Measurements from ENCODE around the gene ARID1B. TPM values are rescaled to one million over a fixed set of nuclear protein-coding genes. Genes with fewer than 3 reads are reported as not detected.

Gene ARID1B
- total RNA-seq, 1 experiment from 2014 or later = 35.6 TPM

GRCh38 chr6:156735751-156736150 is 41.4 kb upstream of the ARID1B start:
- no TSS peak for BruUV-seq (replicated peaks)
- CTCF ChIA-PET = no interaction called here
- H3K4me1 ChIP-seq (ENCODE audit: control insufficient read depth in 1 of 2, insufficient read depth in 2 of 2, low read length in 2 of 2) = peaks cover 0 to 13% of the 10 kb centered on the region in 2 experiments; a peak in 2 of 4 replicates
- H3K9me2 ChIP-seq (ENCODE audit: insufficient read depth) = no peaks in the 10 kb centered on the region
- no peaks in the 10 kb centered on the region for H4K20me1 ChIP-seq (ENCODE audit: insufficient read depth)
- intact Hi-C loops (cut with micrococcal nuclease) = no loop called here
- peaks cover 6 to 8% of the 10 kb centered on the region in 2 experiments; a peak in 2 of 4 replicates for H3K9me3 ChIP-seq (ENCODE audit: control insufficient read depth in 1 of 2, insufficient read depth in 1 of 2, low read depth in 1 of 2, low read length in 2 of 2)
- no peak overlapping the region for H3K27ac ChIP-seq (ENCODE audit: low read depth, low read length)
- no peak for ATAC-seq
- no peaks in the 10 kb centered on the region for H3K79me2 ChIP-seq (ENCODE audit: insufficient read depth, low read length)
- no peaks in the 10 kb centered on the region for H3K36me3 ChIP-seq (ENCODE audit: control insufficient read depth in 1 of 2, insufficient read depth in 2 of 2, low read length in 2 of 2)
- POLR2A ChIA-PET = no interaction called here
- DNase-seq (ENCODE audit: low read depth, low spot score) = no peak
- H3K27me3 ChIP-seq (ENCODE audit: insufficient read depth, low read length) = no peaks in the 10 kb centered on the region
- H3K9ac ChIP-seq (ENCODE audit: low read length) = no peak overlapping the region
- H3K4me3 ChIP-seq (replicated peaks in 1 of 2; ENCODE audit: low read depth in 1 of 2, low read length in 2 of 2) = no peak overlapping the region
- RAD21 ChIA-PET (ENCODE audit: low non-redundant PET in 1 of 2, low total read pairs in 2 of 2, uncharacterized antibody in 2 of 2, unreplicated experiment in 2 of 2) = no interaction called here
- TF ChIP-seq, protein P1, sequence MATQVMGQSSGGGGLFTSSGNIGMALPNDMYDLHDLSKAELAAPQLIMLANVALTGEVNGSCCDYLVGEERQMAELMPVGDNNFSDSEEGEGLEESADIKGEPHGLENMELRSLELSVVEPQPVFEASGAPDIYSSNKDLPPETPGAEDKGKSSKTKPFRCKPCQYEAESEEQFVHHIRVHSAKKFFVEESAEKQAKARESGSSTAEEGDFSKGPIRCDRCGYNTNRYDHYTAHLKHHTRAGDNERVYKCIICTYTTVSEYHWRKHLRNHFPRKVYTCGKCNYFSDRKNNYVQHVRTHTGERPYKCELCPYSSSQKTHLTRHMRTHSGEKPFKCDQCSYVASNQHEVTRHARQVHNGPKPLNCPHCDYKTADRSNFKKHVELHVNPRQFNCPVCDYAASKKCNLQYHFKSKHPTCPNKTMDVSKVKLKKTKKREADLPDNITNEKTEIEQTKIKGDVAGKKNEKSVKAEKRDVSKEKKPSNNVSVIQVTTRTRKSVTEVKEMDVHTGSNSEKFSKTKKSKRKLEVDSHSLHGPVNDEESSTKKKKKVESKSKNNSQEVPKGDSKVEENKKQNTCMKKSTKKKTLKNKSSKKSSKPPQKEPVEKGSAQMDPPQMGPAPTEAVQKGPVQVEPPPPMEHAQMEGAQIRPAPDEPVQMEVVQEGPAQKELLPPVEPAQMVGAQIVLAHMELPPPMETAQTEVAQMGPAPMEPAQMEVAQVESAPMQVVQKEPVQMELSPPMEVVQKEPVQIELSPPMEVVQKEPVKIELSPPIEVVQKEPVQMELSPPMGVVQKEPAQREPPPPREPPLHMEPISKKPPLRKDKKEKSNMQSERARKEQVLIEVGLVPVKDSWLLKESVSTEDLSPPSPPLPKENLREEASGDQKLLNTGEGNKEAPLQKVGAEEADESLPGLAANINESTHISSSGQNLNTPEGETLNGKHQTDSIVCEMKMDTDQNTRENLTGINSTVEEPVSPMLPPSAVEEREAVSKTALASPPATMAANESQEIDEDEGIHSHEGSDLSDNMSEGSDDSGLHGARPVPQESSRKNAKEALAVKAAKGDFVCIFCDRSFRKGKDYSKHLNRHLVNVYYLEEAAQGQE (IDR thresholded peaks at IDR 0.05; ENCODE audit: low read depth) = no peak
- TF ChIP-seq SRF (IDR thresholded peaks at IDR 0.05; ENCODE audit: low read depth) (no peak), FOSL1 (IDR thresholded peaks at IDR 0.05; ENCODE audit: low read depth) (no peak), POLR2AphosphoS5 (IDR thresholded peaks at IDR 0.05; ENCODE audit: low read depth, low read length) (no peak), YY1 (IDR thresholded peaks at IDR 0.05; ENCODE audit: extremely low read depth, insufficient replicate concordance, low read depth, low read length) (no peak), ELF1 (IDR thresholded peaks at IDR 0.05; ENCODE audit: borderline replicate concordance, low read depth) (no peak), ZNF274 (IDR thresholded peaks at IDR 0.05; ENCODE audit: low read depth, low read length) (no peak), SP1 (IDR thresholded peaks at IDR 0.05; ENCODE audit: low read depth) (no peak), TCF7L2 (IDR thresholded peaks at IDR 0.05; ENCODE audit: borderline replicate concordance, extremely low read depth, insufficient read depth, insufficient read length) (no peak), CTCF (IDR thresholded peaks at IDR 0.05 in 2 of 3, conservative IDR thresholded peaks at IDR 0.05 in 1 of 3; ENCODE audit: borderline replicate concordance in 1 of 3, insufficient read depth in 1 of 3, low read depth in 2 of 3, low read length in 2 of 3) (no peak), ATF3 (IDR thresholded peaks at IDR 0.05) (no peak), POLR2A (IDR thresholded peaks at IDR 0.05; ENCODE audit: borderline replicate concordance, extremely low read depth, insufficient read depth, insufficient read length) (no peak), EZH2phosphoT487 (IDR thresholded peaks at IDR 0.05; ENCODE audit: borderline replicate concordance) (no peak), EGR1 (IDR thresholded peaks at IDR 0.05; ENCODE audit: low read depth) (no peak), CEBPB (IDR thresholded peaks at IDR 0.05; ENCODE audit: low read depth) (no peak)
- no peak overlapping the region for H2AFZ ChIP-seq (ENCODE audit: low read depth, low read length, poor library complexity, severe bottlenecking)
- no peak overlapping the region for H3K4me2 ChIP-seq (ENCODE audit: low read length)
